ENCODE measurements around the gene FOSL2. TPM values are rescaled to one million over a fixed set of nuclear protein-coding genes. Genes with fewer than 3 reads are reported as not detected.

Gene FOSL2
- total RNA-seq, 1 donor from 2014 or later: 185 TPM

DNA sequence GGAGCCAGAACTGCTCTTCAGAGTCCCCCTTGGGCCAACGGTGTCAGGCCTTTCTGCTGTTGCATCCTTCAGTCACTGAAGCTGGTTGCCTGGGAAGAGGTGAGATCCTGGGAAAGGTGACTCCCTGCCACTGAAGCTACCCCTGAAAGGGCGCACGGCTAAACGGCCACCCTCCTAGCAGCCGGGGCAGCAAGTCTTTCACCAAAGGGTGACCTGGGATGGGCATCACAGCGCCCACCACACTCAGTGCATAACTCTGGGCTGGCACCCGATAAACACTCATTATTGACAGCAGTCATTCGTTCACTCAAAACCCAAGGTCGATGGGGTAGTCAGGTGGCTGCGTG, 26.5 kb upstream of the FOSL2 start:
- H3K4me3 ChIP-seq: no peak overlapping the region
- H3K4me1 ChIP-seq: no peaks in the 10 kb centered on the region
- H3K36me3 ChIP-seq: no peaks in the 10 kb centered on the region
- intact Hi-C loops (cut with DNase I): no loop called here
- no peak overlapping the region for H3K27ac ChIP-seq
- TF ChIP-seq, protein P1, sequence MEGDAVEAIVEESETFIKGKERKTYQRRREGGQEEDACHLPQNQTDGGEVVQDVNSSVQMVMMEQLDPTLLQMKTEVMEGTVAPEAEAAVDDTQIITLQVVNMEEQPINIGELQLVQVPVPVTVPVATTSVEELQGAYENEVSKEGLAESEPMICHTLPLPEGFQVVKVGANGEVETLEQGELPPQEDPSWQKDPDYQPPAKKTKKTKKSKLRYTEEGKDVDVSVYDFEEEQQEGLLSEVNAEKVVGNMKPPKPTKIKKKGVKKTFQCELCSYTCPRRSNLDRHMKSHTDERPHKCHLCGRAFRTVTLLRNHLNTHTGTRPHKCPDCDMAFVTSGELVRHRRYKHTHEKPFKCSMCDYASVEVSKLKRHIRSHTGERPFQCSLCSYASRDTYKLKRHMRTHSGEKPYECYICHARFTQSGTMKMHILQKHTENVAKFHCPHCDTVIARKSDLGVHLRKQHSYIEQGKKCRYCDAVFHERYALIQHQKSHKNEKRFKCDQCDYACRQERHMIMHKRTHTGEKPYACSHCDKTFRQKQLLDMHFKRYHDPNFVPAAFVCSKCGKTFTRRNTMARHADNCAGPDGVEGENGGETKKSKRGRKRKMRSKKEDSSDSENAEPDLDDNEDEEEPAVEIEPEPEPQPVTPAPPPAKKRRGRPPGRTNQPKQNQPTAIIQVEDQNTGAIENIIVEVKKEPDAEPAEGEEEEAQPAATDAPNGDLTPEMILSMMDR (IDR thresholded peaks at IDR 0.05): no peak
- H3K27me3 ChIP-seq: no peaks in the 10 kb centered on the region
- no peaks in the 10 kb centered on the region for H3K9me3 ChIP-seq
- DNase-seq (ENCODE audit: low spot score in 2 of 2): no peak

DNA sequence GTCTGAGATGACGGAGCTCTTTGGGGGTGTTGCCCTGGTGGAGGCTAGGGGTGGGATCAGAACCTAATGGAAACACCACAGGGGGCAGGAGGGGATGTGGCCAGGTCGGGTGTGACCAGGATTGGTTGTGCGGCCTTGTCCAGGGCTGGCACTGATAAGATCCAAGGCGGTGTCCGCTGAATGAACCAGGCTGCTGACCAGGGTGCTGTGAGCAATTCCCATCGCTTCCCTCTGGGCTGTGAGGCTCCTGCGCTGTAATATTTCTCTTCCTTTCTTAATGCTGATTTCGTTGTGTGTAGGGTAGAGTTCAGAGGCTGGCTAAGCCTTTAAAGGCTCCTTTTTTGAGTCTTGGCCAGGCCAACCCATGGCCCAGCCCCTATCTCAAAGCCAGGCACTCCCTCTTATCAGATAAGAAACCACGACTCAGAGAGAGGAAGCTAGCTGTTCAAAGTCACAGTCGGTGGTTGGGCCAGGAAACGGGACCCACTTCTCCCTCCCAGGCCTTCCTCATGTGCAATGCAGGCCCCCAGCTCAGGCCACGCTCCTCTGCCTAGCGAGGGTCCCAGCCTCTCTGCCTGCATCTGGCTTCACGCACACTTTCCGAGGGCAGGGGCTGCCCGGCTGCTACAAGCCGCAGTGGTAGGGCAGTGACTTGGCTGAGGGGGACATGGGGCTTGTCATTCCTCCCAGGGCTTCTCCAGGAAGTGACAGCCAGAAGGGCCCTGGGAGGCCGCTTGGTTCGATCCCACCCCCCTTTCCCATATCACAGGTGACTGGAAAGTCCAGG, 26.0 kb upstream of the FOSL2 start:
- Histone ChIP-seq H3K4me1 (no peaks in the 10 kb centered on the region), H3K9me3 (no peaks in the 10 kb centered on the region), H3K4me3 (no peak overlapping the region), H3K27ac (no peak overlapping the region), H3K27me3 (no peaks in the 10 kb centered on the region), H3K36me3 (no peaks in the 10 kb centered on the region)
- TF ChIP-seq, protein P1 (IDR thresholded peaks at IDR 0.05): no peak
- intact Hi-C loops (cut with DNase I): no loop called here
- no peak for DNase-seq (ENCODE audit: low spot score in 2 of 2)

DNA sequence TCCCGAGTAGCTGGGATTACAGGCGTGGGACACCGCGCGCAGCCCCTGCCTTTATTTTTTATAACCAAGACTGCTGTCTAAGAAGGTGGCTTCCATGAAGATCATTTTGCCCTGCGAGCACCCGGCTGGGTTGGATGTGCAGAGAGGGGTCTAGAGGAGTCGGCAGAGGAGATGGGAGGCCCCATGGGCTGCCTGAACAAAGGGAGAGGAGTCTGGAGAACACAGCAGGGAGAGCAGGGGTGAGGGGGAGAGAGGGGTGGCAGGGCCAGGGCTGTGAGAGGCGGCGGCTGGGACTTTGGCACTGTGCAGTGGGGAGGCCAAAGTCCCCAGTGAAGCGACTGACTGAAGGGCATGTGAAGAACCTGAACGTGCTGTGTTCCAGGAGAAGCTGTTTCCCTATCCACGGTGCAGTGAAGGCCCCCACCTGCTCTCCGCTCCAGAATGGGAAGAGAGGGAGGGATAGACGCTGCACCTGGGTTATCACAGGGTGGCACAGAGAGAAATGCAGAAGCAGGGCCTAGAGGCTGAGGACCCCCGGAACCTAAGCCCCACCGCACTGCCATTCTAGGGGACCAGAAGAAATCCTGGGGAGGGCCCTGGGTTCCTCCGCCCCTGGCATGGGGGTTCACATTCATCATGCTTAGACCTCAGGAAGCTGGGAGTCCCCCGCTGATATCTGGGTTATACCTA, 24.8 kb upstream of the FOSL2 start:
- H3K9me3 ChIP-seq: no peaks in the 10 kb centered on the region
- H3K27ac ChIP-seq: no peak overlapping the region
- intact Hi-C loops (cut with DNase I): no loop called here

DNA sequence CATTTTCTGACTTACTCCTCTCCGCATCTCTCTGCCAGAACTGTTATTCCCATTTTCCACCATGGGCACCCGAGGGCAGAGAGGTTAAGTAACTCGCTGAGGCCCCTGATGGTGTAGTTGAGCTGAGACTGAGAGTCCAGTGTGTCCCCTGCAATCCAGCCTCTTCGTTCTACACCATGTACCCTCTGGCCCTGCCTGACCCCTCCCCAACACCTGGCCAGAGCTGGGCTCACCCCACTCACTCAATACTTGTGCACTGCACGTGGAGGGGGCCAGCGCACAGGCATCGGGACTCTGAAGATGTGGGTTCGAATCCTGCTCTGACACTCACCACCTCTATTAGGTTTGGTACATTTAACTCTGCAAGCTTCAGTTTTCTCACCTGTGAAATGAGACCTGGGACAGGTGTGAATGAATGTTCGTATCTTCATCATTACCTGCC, 24.3 kb upstream of the FOSL2 start:
- Histone ChIP-seq H3K27me3 (no peaks in the 10 kb centered on the region), H3K27ac (no peak overlapping the region), H3K4me3 (no peak overlapping the region), H3K4me1 (no peaks in the 10 kb centered on the region), H3K9me3 (no peaks in the 10 kb centered on the region), H3K36me3 (no peaks in the 10 kb centered on the region)
- DNase-seq (ENCODE audit: low spot score in 2 of 2): no peak
- TF ChIP-seq, protein P1 (IDR thresholded peaks at IDR 0.05): no peak
- intact Hi-C loops (cut with DNase I): no loop called here

More for the DNA sequence above, 24.8 kb upstream of the FOSL2 start:
- TF ChIP-seq, protein P1 (IDR thresholded peaks at IDR 0.05): no peak
- Histone ChIP-seq H3K4me1 (no peaks in the 10 kb centered on the region), H3K27me3 (no peaks in the 10 kb centered on the region), H3K36me3 (no peaks in the 10 kb centered on the region), H3K4me3 (no peak overlapping the region)
- no peak for DNase-seq (ENCODE audit: low spot score in 2 of 2)

DNA sequence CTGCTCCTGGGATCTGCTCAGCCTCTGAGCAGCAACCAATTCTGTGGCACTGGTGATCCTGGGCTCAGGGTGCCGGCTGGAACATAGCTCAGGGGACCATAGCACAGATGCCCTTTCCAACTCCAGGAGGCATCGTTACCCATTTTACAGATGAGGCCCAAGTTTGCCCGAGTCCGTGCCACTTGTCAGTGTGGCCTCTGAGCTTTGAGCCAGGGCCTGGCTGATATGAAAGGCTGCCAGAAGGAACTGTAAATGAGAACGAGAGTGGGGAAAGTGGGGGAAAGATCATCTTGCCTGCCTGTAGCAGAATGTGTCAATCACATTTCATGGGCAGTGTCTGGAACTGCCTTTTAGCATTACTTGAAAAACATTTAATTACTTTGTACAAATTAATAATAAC, 23.3 kb upstream of the FOSL2 start:
- H3K27me3 ChIP-seq: no peaks in the 10 kb centered on the region
- H3K27ac ChIP-seq: no peak overlapping the region
- H3K4me3 ChIP-seq: no peak overlapping the region
- intact Hi-C loops (cut with DNase I): no loop called here
- no peak for DNase-seq (ENCODE audit: low spot score in 2 of 2)
- no peaks in the 10 kb centered on the region for H3K36me3 ChIP-seq
- H3K9me3 ChIP-seq: no peaks in the 10 kb centered on the region
- TF ChIP-seq, protein P1 (IDR thresholded peaks at IDR 0.05): no peak
- no peaks in the 10 kb centered on the region for H3K4me1 ChIP-seq

Measured in ascending aorta (tissue), 2 donors.